H54 (cell line): ENCODE data around the gene UQCC3.
"Not testable (repeated sequence)": the region's sequence is repeated elsewhere in the genome, so short reads cannot be mapped to it uniquely, and the experiment has no call there.

Experiments used
- DNase-seq: peaks from one replicate; pipeline ENCODE4 v3.0.0; 2011; ENCODE audit warnings: low spot score, mixed read lengths; ENCODE audit not compliant: insufficient read length
- FAIRE-seq: peaks from 3 replicates; lab custom pipeline; 2011; peaks lifted over from hg19 to GRCh38; lab: Jason Lieb, UNC
- POLR2A ChIP-seq: IDR thresholded peaks from 2 replicates; pipeline ENCODE4 v1.6.1; 2011; ENCODE audit warnings: low read depth, mild to moderate bottlenecking, low read length

UQCC3 gene

DNA sequence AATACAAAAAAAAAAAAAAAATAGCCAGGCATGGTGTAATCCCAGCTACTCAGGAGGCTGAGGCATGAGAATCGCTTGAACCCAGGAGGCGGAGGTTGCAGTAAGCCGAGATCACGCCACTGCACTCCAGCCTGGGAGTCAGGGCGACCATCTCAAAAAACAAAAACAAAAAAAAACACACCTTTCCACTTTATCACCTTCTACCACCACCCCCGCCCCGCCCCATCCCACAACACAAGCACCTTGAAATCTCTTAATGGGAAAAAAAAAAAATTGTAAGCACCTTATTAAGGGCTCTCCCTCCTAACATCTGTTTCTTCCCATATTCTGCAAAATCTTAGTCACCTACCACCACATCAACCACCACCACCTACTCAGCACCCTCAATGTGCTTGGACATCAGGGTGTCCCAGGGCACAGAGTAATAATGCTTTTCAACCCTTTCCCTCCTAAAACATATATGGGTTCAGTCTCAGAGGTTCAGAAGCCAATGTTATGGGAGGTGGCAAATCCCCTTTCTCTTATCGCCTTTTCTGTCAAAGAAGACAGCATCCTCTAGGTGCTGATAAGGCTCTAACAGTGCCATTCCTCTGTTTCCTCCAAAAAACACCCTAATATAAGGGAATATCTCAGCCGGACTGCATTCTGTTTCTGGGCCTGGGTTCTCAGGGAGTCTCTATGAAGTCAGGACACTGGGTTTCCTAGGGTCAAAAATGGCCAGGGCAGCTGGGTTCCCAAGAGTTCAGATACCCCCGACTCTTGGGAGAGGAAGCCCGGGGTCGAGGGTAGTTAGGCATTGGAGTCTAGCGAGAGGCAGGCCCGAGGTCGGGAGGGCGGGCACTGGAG is 19.1 kb upstream of the UQCC3 start:
- TF ChIP-seq POLR2A: no peak
- DNase-seq (no peak), FAIRE-seq (no peak)

DNA sequence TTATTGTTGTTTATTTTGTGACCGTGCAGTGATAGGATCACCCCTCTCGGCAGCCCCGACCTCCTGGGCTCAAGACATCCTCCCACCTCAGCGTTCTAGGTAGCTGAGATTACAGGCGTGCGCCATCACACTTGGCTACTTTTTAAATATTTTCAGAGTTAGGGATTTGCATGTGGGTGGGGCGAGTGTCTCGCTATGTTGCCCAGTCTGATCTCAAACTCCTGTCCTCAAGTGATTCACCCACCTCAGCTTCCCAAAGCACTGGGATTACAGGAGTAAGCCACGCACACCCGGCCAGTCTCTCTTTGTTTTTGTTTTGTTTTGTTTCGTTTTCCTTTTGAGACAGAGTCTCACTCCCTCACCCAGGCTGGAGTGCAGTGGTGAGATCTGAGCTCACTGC is 17.2 kb upstream of the UQCC3 start:
- DNase-seq (no peak), FAIRE-seq (no peak)
- no peak for TF ChIP-seq POLR2A

DNA sequence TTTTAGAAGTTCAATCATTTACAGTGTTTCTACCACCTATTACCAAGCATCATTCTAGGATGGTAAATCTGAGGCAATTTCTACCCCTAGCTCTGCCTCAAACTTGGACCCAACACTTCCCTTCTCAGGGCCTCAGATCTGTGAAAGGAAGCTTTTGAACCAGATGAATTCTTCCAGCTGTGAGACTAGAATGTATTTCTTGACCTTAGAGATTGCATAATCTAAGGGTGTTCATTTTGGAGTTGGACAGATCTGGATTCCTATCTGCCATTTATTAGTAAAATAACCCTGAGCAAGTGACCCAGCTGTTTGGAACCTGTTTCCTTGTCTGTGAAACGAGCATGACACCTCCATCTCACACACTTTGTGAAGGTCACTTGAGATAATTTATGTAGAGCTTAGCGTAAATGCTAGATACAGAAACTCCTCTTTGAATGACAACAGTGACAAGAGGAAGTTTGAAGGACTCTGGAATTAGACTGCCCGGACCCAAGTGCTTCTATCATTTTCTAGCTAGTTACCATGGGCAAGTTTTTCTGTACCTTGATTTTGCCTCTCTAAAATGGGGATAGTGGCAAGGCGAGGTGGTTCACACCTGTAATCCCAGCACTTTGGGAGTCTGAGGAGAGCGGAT is 14.6 kb upstream of the UQCC3 start:
- DNase-seq: no peak
- FAIRE-seq: no peak
- TF ChIP-seq POLR2A: no peak

DNA sequence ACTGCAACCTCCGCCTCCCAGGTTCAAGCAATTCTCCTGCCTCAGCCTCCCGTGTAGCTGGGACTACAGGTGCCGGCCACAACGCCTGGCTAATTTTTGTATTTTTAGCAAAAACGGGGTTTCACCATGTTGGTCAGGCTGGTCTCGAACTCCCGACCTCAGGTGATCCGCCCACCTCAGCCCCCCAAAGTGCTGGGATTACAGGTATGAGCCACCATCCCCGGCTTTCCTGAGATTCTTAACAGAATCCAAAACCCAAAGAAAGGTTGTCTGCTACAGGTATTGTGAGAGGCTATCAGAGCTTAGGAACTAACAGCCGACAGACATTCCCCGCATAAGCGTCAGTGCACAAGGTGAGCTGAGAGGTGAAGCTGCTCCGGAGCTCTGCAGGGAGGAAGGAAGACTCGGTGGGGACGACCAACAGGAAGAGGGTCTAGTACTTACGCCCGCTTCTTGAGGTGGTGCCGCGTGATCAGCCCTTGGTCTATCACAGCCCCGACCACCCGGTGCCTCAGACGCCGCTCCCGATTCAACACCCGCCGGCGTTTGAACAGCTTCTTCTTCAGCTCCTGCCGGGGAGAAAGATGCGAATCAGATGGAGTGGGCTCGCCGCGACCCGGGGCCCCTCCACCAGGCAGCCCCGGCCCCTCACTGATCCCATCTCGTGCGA is 6.9 kb upstream of the UQCC3 start:
- FAIRE-seq: no peak
- DNase-seq: peak; percentile 42

DNA sequence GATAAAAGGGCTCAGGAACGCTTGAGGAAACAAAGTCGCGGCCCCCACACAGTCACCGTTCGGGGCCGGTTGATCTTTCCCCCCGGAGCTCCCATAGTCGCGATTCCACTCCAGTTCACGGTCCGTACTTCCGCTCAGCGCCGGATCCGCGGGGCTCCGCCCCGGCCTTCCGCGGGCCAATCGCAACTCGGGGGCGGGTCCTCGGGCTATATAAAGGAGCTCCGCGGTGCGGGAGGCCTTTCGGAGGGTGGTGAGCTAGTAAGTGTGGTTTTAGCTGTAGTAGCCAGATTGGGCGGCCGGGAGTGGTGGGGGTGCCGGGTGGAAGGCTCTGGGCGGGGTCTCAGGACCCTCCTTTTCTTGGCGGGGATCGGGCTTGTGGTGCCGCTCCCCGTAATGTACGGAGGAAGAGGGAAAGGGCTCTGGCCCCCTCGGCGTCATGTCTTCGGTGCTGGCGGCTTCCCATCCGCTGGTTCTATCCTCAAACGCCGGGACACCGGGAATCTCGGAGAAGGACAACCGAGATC is 6.3 kb upstream of the UQCC3 start, which contains the start of the genes C11orf98 and CSKMT:
Gene C11orf98 (minus strand): TSS at position 136 of the 524 bp plus-strand sequence. CDS start 41 bp downstream, at position 95.
Gene CSKMT (plus strand): TSS at position 238 of the 524 bp plus-strand sequence. CDS start 568 bp downstream, outside the sequence.
- FAIRE-seq: no peak
- DNase-seq: peak; percentile 89
- TF ChIP-seq POLR2A: peak; percentile 98

More for the DNA sequence above, 6.9 kb upstream of the UQCC3 start:
- TF ChIP-seq POLR2A: no peak

DNA sequence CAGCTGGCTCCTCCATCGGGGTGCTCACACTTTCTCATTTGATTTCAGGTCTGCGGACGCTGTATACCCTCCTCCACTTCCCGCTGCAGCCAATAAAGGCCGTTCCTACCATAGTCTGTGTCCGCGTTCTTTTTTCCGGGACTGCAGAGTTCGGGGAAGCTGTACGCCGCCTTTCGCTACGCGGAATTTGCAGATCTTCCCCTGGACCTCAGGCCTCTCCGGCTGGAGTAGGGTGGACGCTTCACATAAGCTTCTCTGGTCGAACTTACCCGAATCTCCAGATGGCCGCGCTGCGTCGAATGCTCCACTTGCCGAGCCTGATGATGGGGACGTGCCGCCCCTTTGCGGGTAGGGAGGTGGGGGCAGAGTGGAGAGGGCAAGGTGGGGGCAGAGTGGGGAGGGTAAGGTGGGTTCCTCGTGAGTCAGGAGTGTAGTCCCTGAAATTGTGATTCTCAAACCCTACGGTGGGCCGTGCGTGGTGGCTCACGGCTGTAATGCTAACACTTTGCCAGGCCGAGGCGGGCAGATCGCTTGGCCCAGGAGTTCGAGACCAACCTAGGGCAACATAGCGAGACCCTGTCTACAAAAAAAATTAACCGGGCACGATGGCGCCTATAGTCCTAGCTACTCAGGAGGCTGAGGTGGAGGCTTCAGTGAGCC is 5.7 kb upstream of the UQCC3 start:
- FAIRE-seq (no peak), DNase-seq (no peak)
- TF ChIP-seq POLR2A: peak; percentile 31

DNA sequence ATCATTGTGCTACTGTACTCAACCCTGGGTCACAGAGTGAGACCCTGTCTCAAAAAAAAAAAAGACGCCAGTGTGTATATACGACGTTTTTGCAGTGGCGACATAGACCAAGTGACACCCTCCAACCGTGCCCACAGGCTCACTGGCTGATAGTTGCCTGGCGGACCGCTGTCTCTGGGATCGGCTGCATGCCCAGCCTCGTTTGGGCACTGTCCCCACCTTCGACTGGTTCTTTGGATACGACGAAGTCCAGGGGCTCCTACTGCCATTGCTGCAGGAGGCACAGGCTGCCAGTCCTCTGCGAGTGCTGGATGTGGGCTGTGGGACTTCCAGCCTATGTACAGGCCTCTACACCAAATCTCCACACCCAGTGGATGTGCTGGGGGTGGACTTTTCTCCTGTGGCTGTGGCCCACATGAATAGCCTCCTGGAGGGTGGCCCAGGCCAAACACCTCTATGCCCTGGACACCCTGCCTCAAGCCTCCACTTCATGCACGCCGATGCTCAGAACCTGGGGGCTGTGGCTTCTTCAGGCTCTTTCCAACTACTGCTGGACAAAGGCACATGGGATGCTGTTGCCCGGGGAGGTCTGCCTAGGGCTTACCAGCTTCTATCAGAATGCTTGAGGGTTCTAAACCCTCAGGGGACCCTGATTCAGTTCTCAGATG is 5.1 kb upstream of the UQCC3 start:
- DNase-seq (no peak), FAIRE-seq (no peak)
- no peak; the same call in 1 of the 2 replicates for TF ChIP-seq POLR2A

DNA sequence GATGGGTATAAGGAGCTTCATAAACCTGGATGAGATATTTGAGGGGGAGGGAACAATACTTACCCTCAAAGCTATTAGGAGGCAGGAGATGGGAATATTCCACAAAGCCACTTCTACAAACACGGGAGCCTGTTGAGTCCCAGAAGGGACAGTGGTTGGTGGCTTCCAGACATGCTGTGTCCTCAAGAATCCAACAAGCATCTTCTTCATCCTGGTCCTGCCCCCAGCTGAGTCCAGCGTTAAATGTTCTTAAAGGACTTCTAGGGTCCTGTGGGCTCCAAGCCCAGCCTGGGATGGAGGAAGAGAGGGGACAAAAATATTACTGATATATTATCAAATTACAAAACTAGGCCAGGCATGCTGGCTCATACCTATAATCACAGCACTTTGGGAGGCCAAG is 4.0 kb upstream of the UQCC3 start:
- DNase-seq: no peak
- no peak for FAIRE-seq
- TF ChIP-seq POLR2A: no peak

DNA sequence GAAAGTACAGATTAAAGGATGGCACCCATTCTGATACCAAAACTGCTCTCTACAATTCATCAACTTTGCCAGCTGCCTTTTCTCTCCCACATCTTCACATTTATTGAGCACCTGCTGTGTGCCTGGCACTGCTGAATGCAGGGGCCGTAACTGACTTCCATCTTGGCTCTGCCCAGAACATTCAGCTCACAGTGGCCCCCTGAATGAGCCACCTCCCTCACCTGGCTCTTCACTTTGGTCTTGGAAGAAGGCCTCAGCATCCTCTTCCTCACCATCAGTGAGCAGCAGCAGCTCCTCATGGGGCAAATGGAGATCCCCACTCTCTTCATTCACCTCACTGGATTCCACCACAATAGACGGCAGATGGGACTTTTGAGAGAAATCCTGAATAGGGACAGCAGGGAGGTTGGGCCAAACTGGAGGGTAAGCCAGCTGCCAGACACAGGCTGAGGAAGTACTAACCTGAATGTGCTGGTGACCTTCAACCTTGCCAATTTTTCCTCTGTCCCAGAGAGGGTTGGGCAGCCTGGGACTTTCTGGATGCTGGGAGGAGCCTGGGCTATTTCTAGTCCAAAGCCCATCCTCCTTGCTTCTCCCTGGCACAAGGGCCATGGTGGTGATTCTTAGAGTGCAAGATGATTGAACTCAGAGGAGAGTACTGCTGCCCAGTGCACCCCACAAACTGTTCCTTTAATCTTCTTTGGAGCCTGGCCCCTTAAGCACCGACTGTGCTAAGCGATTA is 1.9 kb upstream of the UQCC3 start:
- DNase-seq (no peak), FAIRE-seq (no peak)
- no peak for TF ChIP-seq POLR2A

DNA sequence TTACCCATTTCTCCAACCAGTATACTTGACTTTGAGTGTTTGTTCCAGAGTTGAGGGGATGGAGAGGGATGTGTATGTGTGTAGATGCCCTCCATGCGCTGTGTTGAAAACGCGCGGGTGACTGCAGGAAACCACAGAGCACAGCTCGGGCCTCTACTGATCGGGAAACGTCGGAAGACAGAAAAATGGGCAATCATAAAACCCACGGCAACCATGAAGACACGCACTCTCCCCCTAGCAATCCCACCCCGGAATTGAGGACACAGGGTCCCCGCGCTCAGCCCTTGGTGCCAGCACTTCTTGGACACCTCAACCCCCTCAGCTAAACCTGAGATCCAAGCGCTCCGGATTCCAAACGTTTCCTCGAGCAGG is 251 bp upstream of the UQCC3 start:
- no peak for DNase-seq
- FAIRE-seq: no peak
- TF ChIP-seq POLR2A: no peak

DNA sequence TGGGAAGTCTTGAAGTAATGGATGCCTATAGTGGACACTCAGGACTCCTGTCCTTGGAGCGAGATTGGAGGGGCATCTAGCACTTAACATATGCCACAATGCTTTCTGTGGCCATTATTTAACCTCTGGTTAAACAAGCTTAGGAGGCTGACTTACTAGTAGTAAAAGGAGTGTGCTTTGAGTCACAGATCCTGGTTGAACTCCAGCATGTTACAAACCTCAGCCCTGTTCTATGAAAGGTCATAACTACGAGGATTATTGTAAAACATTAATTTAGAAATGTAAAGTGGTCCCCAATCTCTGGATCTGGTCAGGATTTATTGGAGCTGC is 1.7 kb downstream of the UQCC3 start:
- no peak for TF ChIP-seq POLR2A
- FAIRE-seq: no peak

DNA sequence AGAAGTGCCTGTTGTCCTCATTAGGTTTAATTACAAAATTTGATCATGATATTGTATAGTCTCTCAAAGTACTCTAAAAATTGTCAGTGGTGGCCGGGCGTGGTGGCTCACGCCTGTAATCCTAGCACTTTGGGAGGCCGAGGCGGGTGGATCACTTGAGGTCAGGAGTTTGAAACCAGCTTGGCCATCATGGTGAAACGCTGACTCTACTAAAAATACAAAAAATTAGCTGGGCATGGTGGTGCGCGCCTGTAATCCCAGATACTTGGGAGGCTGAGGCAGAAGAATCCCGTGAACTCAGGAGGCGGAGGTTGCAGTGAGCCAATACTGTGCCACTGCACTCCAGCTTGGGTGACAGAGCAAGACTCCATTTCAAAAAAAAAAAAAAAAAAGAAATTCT is 3.9 kb downstream of the UQCC3 start:
- DNase-seq, FAIRE-seq: not testable (repeated sequence)

More for the DNA sequence above, 1.7 kb downstream of the UQCC3 start:
- no peak for DNase-seq

DNA sequence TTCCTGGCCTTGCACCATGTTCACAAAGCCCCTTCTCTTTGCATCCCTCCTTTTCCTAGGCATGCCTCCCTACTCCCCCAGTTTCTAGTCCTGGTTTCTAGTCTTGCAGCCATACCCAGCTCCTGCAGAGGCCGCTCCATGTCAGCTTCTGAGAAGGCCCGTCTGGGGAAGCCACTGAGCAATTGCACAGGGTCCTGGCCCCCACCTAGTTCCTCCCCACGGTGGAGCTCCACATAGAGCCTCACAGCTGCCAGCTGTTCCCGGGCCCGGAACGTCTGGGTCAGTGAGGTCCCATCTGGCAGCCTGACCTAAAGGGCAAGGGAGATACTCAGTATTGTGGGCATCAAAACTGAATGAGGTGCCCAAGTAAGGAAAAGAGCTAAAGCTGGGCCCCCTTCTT is 5.2 kb downstream of the UQCC3 start:
- FAIRE-seq (no peak), DNase-seq (no peak)
- TF ChIP-seq POLR2A: no peak
